NT2/D1 (cell line): ENCODE measurements around the gene PEAK3.

Experiments
- SUZ12 ChIP-seq: IDR thresholded peaks from 2 replicates; pipeline ENCODE4 v1.6.1; 2011; ENCODE audit not compliant: insufficient read length, insufficient read depth; ENCODE audit errors: extremely low read depth
- YY1 ChIP-seq: IDR thresholded peaks from 2 replicates; pipeline ENCODE4 v1.6.1; 2011; ENCODE audit not compliant: insufficient read length, insufficient read depth
- ZNF274 ChIP-seq: IDR thresholded peaks from 2 replicates; pipeline ENCODE4 v1.6.1; 2011; ENCODE audit warnings: mild to moderate bottlenecking, low read depth, low read length

DNA sequence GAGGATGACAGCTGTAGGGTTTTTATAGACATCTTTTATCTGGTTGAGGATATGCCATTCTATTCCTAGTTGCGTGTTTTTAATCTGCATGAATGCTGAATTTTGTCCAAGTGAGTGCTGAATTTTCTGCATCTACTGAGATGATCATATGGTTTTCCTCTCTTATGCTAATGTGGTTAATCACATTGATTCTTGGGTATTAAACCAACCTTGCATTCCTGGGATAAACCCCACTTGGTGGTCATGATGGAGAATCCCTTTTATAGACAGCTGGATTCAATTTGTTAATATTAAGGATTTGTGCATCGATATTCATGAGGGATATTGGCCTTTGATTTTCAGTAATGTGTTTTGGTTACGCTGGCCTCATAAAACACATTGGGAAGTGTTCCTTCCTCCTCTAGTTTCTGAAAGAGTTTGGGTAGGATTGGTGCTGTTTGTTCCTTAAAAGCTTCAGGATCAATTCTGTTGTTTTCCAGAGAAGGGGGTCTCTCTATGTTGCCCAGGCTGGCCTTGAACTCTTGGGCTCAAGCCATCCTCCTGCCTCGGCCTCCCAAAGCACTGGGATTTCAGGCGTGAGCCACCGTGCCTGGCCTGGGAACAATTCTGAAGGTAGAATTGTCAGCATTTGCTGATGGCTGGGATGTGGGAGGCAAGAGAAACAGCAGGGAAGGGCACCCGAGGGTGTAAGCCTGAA, 33.3 kb upstream of the PEAK3 start:
- TF ChIP-seq YY1 = no peak
- TF ChIP-seq ZNF274 = no peak
- TF ChIP-seq SUZ12 = no peak
